ENCODE measurements around the gene ERICH6B. TPM values are rescaled to one million over a fixed set of nuclear protein-coding genes. Genes with fewer than 3 reads are reported as not detected.
A peak's percentile ranks its signal among the peaks of the same experiment; 100 is the strongest.
"Not testable (repeated sequence)": the region's sequence is repeated elsewhere in the genome, so short reads cannot be mapped to it uniquely, and the experiment has no call there.

The ERICH6B gene
- not detected in 2 replicates for total RNA-seq

- Mint-ChIP-seq H3K4me1 (no peaks in the 10 kb centered on the region), H3K27me3 (peaks cover 69% of the 10 kb centered on the region), H3K36me3 (ENCODE audit: low read depth) (no peaks in the 10 kb centered on the region), H3K9me3 (peaks cover 4% of the 10 kb centered on the region), H3K27ac (no peak within 1 kb of the TSS), H3K4me3 (no peak within 1 kb of the TSS)
- intact Hi-C loops (cut with micrococcal nuclease), result no loop called here
- DNase-seq, result no peak
These were observed at the start of gene ERICH6B for GRCh38 chr13:45615501-45616101. TSS of gene ERICH6B (minus strand) at chr13:45615739. CDS start at chr13:45597005, 18,734 bp downstream.

DNA sequence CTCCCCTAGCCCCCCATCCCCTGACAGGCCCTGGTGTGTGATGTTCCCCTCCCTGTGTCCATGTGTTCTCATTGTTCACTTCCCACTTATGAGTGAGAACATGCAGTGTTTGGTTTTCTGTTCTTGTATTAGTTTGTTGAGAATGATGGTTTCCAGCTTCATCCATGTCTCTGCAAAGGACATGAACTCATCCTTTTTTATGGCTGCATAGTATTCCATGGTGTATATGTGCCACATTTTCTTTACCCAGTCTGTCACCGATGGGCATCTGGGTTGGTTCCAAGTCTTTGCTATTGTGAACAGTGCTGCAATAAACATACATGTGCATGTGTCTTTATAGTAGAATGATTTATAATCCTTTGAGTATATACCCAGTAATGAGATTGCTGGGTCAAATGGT is 47.4 kb upstream of the ERICH6B start:
- H3K9me3 Mint-ChIP-seq; H3K4me3 Mint-ChIP-seq; H3K4me1 Mint-ChIP-seq; H3K36me3 Mint-ChIP-seq (ENCODE audit: low read depth); H3K27me3 Mint-ChIP-seq; H3K27ac Mint-ChIP-seq; intact Hi-C loops (cut with micrococcal nuclease): not testable (repeated sequence)
- peak; percentile 18 for DNase-seq

- intact Hi-C loops (cut with micrococcal nuclease), result no loop called here
- Mint-ChIP-seq H3K36me3 (ENCODE audit: low read depth) (no peaks in the 10 kb centered on the region), H3K27me3 (no peaks in the 10 kb centered on the region), H3K4me3 (no peak overlapping the region), H3K27ac (no peak overlapping the region), H3K4me1 (peaks cover 2% of the 10 kb centered on the region), H3K9me3 (peaks cover 7% of the 10 kb centered on the region)
- no peak for DNase-seq
These were observed 46.6 kb upstream of the ERICH6B start for GRCh38 chr13:45662162-45662561.

GRCh38 chr13:45660458-45660857 is 44.9 kb upstream of the ERICH6B start:
- H3K27ac Mint-ChIP-seq; H3K27me3 Mint-ChIP-seq; H3K4me3 Mint-ChIP-seq; DNase-seq; intact Hi-C loops (cut with micrococcal nuclease); H3K36me3 Mint-ChIP-seq (ENCODE audit: low read depth); H3K4me1 Mint-ChIP-seq: not testable (repeated sequence)
- H3K9me3 Mint-ChIP-seq, result peaks cover 13% of the 10 kb centered on the region

DNA sequence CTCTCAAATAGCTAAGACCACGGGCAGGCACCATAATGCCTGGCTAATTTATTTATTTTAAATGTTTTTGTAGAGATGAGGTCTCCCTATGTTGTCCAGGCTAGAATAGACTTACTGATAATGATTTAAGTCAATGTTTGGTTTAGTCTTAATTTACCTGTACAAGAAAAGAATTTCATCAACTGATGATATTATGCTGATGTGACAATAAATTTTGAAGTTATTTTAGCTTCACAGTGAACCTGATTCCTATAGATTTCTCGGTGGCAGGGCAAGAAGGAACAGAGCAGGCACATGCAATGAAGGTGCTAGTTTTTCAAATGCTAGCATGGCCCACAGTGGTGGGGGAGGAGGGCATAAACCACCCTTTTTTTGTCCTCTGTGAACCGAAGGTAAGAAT is 44.0 kb upstream of the ERICH6B start:
- Mint-ChIP-seq H3K9me3 (peaks cover 13% of the 10 kb centered on the region), H3K27me3 (no peaks in the 10 kb centered on the region), H3K4me1 (peaks cover 2% of the 10 kb centered on the region), H3K4me3 (no peak overlapping the region), H3K27ac (no peak overlapping the region), H3K36me3 (ENCODE audit: low read depth) (no peaks in the 10 kb centered on the region)
- DNase-seq, result peak; percentile 13
- intact Hi-C loops (cut with micrococcal nuclease), result no loop called here

- Mint-ChIP-seq H3K27me3 (no peaks in the 10 kb centered on the region), H3K4me1 (peaks cover 2% of the 10 kb centered on the region), H3K4me3 (no peak overlapping the region), H3K36me3 (ENCODE audit: low read depth) (no peaks in the 10 kb centered on the region), H3K9me3 (peaks cover 13% of the 10 kb centered on the region), H3K27ac (no peak overlapping the region)
- intact Hi-C loops (cut with micrococcal nuclease), result no loop called here
- peak; percentile 17 for DNase-seq
These were observed 43.2 kb upstream of the ERICH6B start for GRCh38 chr13:45658586-45659235.

GRCh38 chr13:45654633-45655349 is 39.3 kb upstream of the ERICH6B start:
- H3K4me3 Mint-ChIP-seq, result no peak overlapping the region
- peak; percentile 28 for DNase-seq
- no peaks in the 10 kb centered on the region for H3K27me3 Mint-ChIP-seq
- no peaks in the 10 kb centered on the region for H3K4me1 Mint-ChIP-seq
- peaks cover 6% of the 10 kb centered on the region for H3K9me3 Mint-ChIP-seq
- H3K36me3 Mint-ChIP-seq (ENCODE audit: low read depth), result no peaks in the 10 kb centered on the region
- intact Hi-C loops (cut with micrococcal nuclease), result no loop called here
- H3K27ac Mint-ChIP-seq, result no peak overlapping the region

GRCh38 chr13:45645263-45645662 is 29.7 kb upstream of the ERICH6B start:
- H3K27ac Mint-ChIP-seq; intact Hi-C loops (cut with micrococcal nuclease); H3K4me3 Mint-ChIP-seq; DNase-seq; H3K36me3 Mint-ChIP-seq (ENCODE audit: low read depth); H3K4me1 Mint-ChIP-seq; H3K27me3 Mint-ChIP-seq: not testable (repeated sequence)
- H3K9me3 Mint-ChIP-seq, result peaks cover 16% of the 10 kb centered on the region

DNA sequence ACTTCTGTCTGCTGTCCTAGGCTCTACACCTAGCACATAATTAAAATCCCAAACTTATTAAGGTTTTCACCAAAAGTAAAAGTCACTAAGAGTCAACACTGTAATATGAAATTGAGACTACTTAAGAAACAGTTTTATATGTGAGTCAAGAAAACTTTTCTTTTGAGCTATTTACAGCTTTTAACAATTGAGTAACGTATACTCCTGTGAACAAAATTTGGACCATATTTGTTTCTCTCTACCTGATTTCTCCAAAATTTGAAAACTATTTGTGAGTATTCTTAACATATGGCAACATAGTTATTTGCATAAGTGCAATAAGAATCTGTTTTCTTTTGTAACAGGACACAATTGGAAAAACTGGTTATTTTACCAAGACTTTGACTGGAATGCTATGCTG is 26.6 kb upstream of the ERICH6B start:
- H3K4me3 Mint-ChIP-seq; DNase-seq; intact Hi-C loops (cut with micrococcal nuclease); H3K27me3 Mint-ChIP-seq; H3K36me3 Mint-ChIP-seq (ENCODE audit: low read depth); H3K27ac Mint-ChIP-seq; H3K4me1 Mint-ChIP-seq: not testable (repeated sequence)
- peaks cover 21% of the 10 kb centered on the region for H3K9me3 Mint-ChIP-seq

GRCh38 chr13:45635291-45635690 is 19.8 kb upstream of the ERICH6B start:
- H3K4me1 Mint-ChIP-seq; H3K9me3 Mint-ChIP-seq; H3K27ac Mint-ChIP-seq; H3K36me3 Mint-ChIP-seq (ENCODE audit: low read depth); DNase-seq; H3K4me3 Mint-ChIP-seq; intact Hi-C loops (cut with micrococcal nuclease); H3K27me3 Mint-ChIP-seq: not testable (repeated sequence)

DNA sequence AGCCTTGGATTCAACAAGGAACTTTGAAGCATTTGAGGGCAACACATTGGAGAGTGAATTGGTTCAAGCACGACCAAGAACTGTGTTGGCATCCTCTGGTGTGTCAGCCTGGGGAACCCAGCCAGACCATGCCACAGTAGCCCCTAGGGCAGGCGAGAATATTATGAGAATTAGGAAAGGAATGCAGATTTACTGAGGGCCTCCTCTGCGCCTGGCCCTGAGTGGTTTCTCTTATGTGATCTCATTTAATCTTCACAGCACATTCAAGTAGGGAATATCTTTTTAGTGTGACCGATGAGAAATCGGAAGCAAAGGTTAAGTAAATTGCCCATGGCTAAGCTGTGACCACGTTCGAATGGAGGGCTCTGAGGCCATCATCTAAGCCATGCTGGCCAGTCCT is 15.3 kb upstream of the ERICH6B start:
- no peaks in the 10 kb centered on the region for H3K4me1 Mint-ChIP-seq
- no peak overlapping the region for H3K27ac Mint-ChIP-seq
- H3K36me3 Mint-ChIP-seq (ENCODE audit: low read depth), result no peaks in the 10 kb centered on the region
- H3K4me3 Mint-ChIP-seq, result no peak overlapping the region
- H3K27me3 Mint-ChIP-seq, result peaks cover 6% of the 10 kb centered on the region
- DNase-seq, result no peak
- no peaks in the 10 kb centered on the region for H3K9me3 Mint-ChIP-seq
- intact Hi-C loops (cut with micrococcal nuclease), result no loop called here

GRCh38 chr13:45629940-45630339 is 14.4 kb upstream of the ERICH6B start:
- Mint-ChIP-seq H3K36me3 (ENCODE audit: low read depth) (no peaks in the 10 kb centered on the region), H3K4me3 (no peak overlapping the region)

GRCh38 chr13:45628094-45628493 is 12.6 kb upstream of the ERICH6B start:
- intact Hi-C loops (cut with micrococcal nuclease), result loop anchor here (5.0 kb wide), 1 partner anchor 494 kb away; no protein-coding TSS in a partner anchor
- no peak for DNase-seq
- no peaks in the 10 kb centered on the region for H3K9me3 Mint-ChIP-seq
- H3K27ac Mint-ChIP-seq, result no peak overlapping the region
- no peaks in the 10 kb centered on the region for H3K36me3 Mint-ChIP-seq (ENCODE audit: low read depth)
- no peaks in the 10 kb centered on the region for H3K4me1 Mint-ChIP-seq
- H3K4me3 Mint-ChIP-seq, result no peak overlapping the region
- H3K27me3 Mint-ChIP-seq, result peaks cover 12% of the 10 kb centered on the region

More at GRCh38 chr13:45629940-45630339, 14.4 kb upstream of the ERICH6B start:
- no peak overlapping the region for H3K27ac Mint-ChIP-seq
- DNase-seq, result no peak
- H3K27me3 Mint-ChIP-seq, result peaks cover 10% of the 10 kb centered on the region
- no peaks in the 10 kb centered on the region for H3K4me1 Mint-ChIP-seq
- no peaks in the 10 kb centered on the region for H3K9me3 Mint-ChIP-seq
- intact Hi-C loops (cut with micrococcal nuclease), result loop anchor here (5.0 kb wide), 1 partner anchor 492 kb away; no protein-coding TSS in a partner anchor

- Mint-ChIP-seq H3K9me3 (no peaks in the 10 kb centered on the region), H3K36me3 (ENCODE audit: low read depth) (no peaks in the 10 kb centered on the region), H3K4me1 (no peaks in the 10 kb centered on the region), H3K27me3 (peaks cover 15% of the 10 kb centered on the region), H3K27ac (no peak overlapping the region), H3K4me3 (no peak overlapping the region)
- intact Hi-C loops (cut with micrococcal nuclease), result loop anchor here (5.0 kb wide), 1 partner anchor 495 kb away; no protein-coding TSS in a partner anchor
- no peak for DNase-seq
These were observed 12.1 kb upstream of the ERICH6B start for GRCh38 chr13:45627656-45628055.
